Tibial nerve (tissue), 4 donors: ENCODE measurements around the gene DISP2. TPM values are rescaled to one million over a fixed set of nuclear protein-coding genes. Genes with fewer than 3 reads are reported as not detected.

Source experiments
- DNase-seq, 2 donors: peaks; one replicate each; pipeline ENCODE4 v3.0.0-alpha.2; 2019; ENCODE audit warnings: low spot score in 2 of 2
- H3K27ac ChIP-seq, 4 donors: fragments of 200-600 bp; sonication (generic) in 3 of 4; one replicate each; pipeline ENCODE4 v1.5.1; 2017 to 2019; ENCODE audit warnings: mild to moderate bottlenecking in 1 of 4
- H3K27me3 ChIP-seq, 2 donors: fragments of 200-600 bp; sonication (generic) in 1 of 2; one replicate each; pipeline versions ENCODE4 v1.5.1 to v1.6.0; 2017 to 2019
- H3K36me3 ChIP-seq, 3 donors: fragments of 200-600 bp; sonication (generic); one replicate each; pipeline ENCODE4 v1.5.1; 2018 to 2019
- H3K4me1 ChIP-seq, 4 donors: fragments of 200-600 bp; sonication (generic) in 3 of 4; one replicate each; pipeline ENCODE4 v1.5.1; 2017 to 2019
- H3K4me3 ChIP-seq, 4 donors: fragments of 200-600 bp; sonication (generic) in 3 of 4; one replicate each; pipeline ENCODE4 v1.5.1; 2017 to 2019; ENCODE audit warnings: mild to moderate bottlenecking in 1 of 4, moderate library complexity in 1 of 4
- H3K9me3 ChIP-seq, 4 donors: fragments of 200-600 bp; sonication (generic) in 3 of 4; one replicate each; pipeline ENCODE4 v1.5.1; 2017 to 2019
- EP300 ChIP-seq, 2 donors: sonication (generic); formaldehyde crosslinking; IDR thresholded peaks; one replicate each; pipeline ENCODE4 v1.6.1; 2017; ENCODE audit warnings: antibody characterized with exemption in 2 of 2, mild to moderate bottlenecking in 1 of 2
- POLR2A ChIP-seq, 2 donors: fragments of 450-650 bp; IDR thresholded peaks; one replicate each; pipeline ENCODE4 v1.6.1; 2017; ENCODE audit warnings: antibody characterized with exemption in 2 of 2, mild to moderate bottlenecking in 2 of 2, moderate library complexity in 2 of 2
- WGBS, 2 donors: methylation state at CpG; one replicate each; pipeline ENCODE4 v1.1.5; 2018; 5-methylcytosine and 5-hydroxymethylcytosine counted together
- total RNA-seq, 4 donors: library from RNA; depleted of rRNA; stranded (reverse); fragments of >200 nt; gene quantifications; one replicate each; pipeline ENCODE4 v1.1.0, GENCODE V29; 2016
- TF ChIP-seq, protein P1 (sequence below), 5 experiments: fragments of 200-600 bp in 3 of 5; fragments of 450-650 bp in 2 of 5; sonication (generic) in 3 of 5; IDR thresholded peaks; one replicate each; pipeline ENCODE4 v1.5.1; 2016 to 2019; ENCODE audit warnings: antibody characterized with exemption in 5 of 5, mild to moderate bottlenecking in 3 of 5, moderate library complexity in 2 of 5

DISP2 gene
- total RNA-seq, 4 donors from 2014 or later, result under 0.01 to 0.22 (median 0.10) TPM

DNA sequence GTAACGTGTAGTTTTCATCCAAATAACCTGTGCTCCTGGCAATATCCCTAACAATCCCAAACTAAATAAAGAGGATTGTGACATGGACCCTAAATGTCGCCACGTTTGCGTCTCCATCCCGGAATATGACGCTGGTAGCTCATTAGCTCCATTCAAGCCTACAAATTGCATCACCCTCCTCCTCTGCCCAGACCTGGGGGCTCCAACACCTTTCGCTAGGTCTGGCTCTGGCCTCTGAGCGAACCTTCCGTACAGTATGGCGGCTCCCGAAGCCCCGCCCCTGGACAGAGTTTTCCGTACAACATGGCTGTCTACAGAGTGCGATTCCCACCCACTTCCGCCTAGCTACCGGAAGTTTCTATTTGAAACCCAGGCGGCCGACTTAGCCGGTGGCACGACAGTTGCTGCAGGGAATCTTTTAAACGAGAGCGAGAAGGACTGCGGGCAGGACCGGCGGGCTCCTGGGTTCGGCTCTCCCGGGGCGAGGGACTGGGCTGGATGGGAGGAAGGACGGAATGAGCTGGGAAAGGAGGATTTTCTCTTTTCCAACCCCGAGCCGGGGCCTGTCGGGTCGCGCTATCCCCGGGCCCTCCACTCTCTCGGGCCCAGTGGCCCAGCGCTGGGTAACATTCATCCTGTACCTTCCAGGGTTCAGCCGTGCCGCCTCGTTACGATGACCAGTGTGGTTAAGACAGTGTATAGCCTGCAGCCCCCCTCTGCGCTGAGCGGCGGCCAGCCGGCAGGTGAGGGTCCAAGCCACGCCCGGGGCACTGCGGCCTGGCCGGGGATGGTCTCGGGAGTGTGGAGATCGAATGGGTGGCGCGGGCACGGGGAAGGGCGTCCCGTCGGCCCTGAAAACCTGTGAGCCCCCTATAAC, 24.8 kb downstream of the DISP2 start, which contains the start of gene KNSTRN:
Gene KNSTRN (plus strand): TSS at position 142 of the 877 bp plus-strand sequence. CDS start 115 bp downstream, at position 257.
- Histone ChIP-seq H3K9me3 (no peaks in the 10 kb centered on the region), H3K27me3 (no peaks in the 10 kb centered on the region), H3K27ac (peak within 1 kb of the TSS in 2 of 4 donors; percentile 58 to 60), H3K36me3 (peaks cover 0 to 21% (median 0%) of the 10 kb centered on the region in 3 donors), H3K4me1 (peaks cover 0 to 34% (median 5%) of the 10 kb centered on the region in 4 donors), H3K4me3 (peak within 1 kb of the TSS; percentile 62 to 89 (median 86))
- peak; percentile 79 to 88 for DNase-seq
- 5% methylated on average over 47 to 51 of the region's 57 CpGs for WGBS, 2 donors
- TF ChIP-seq EP300 (IDR thresholded peaks at IDR 0.05) (peak in 1 of 2 donors; percentile 42), POLR2A (IDR thresholded peaks at IDR 0.05) (peak in 1 of 2 donors; percentile 13)
- TF ChIP-seq, protein P1, sequence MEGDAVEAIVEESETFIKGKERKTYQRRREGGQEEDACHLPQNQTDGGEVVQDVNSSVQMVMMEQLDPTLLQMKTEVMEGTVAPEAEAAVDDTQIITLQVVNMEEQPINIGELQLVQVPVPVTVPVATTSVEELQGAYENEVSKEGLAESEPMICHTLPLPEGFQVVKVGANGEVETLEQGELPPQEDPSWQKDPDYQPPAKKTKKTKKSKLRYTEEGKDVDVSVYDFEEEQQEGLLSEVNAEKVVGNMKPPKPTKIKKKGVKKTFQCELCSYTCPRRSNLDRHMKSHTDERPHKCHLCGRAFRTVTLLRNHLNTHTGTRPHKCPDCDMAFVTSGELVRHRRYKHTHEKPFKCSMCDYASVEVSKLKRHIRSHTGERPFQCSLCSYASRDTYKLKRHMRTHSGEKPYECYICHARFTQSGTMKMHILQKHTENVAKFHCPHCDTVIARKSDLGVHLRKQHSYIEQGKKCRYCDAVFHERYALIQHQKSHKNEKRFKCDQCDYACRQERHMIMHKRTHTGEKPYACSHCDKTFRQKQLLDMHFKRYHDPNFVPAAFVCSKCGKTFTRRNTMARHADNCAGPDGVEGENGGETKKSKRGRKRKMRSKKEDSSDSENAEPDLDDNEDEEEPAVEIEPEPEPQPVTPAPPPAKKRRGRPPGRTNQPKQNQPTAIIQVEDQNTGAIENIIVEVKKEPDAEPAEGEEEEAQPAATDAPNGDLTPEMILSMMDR (IDR thresholded peaks at IDR 0.05), result no peak

DNA sequence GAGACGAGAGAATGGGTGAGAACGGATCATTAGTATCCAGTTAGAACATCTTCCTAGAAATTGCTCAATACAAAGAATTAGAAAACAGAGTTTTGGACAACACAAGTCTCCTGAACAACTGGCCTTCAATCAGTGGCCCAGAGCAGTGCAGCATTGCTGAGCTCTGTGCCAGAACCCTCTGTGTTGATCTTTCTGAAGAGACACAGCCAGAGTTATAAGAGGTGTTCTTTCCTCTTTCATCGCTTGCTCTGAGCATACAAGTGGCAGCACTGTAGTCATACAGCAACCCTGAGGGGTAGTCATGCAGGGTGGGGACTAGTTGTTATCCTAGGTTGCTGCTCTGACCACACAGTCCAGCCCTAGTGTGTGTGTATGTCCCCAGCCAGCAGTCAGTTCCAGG, 28.5 kb downstream of the DISP2 start:
- peaks cover 0 to 18% (median 2%) of the 10 kb centered on the region in 4 donors for H3K4me1 ChIP-seq
- H3K36me3 ChIP-seq, result peaks cover 0 to 56% (median 0%) of the 10 kb centered on the region in 3 donors
- DNase-seq, result no peak
- no peaks in the 10 kb centered on the region for H3K9me3 ChIP-seq
- H3K27ac ChIP-seq, result no peak overlapping the region
- H3K4me3 ChIP-seq, result no peak overlapping the region
- TF ChIP-seq, protein P1 (IDR thresholded peaks at IDR 0.05), result no peak
- TF ChIP-seq EP300 (IDR thresholded peaks at IDR 0.05), result no peak
- no peak for TF ChIP-seq POLR2A (IDR thresholded peaks at IDR 0.05)
- H3K27me3 ChIP-seq, result no peaks in the 10 kb centered on the region
- 93 to 99% methylated on average over 3 of the region's 3 CpGs for WGBS, 2 donors

DNA sequence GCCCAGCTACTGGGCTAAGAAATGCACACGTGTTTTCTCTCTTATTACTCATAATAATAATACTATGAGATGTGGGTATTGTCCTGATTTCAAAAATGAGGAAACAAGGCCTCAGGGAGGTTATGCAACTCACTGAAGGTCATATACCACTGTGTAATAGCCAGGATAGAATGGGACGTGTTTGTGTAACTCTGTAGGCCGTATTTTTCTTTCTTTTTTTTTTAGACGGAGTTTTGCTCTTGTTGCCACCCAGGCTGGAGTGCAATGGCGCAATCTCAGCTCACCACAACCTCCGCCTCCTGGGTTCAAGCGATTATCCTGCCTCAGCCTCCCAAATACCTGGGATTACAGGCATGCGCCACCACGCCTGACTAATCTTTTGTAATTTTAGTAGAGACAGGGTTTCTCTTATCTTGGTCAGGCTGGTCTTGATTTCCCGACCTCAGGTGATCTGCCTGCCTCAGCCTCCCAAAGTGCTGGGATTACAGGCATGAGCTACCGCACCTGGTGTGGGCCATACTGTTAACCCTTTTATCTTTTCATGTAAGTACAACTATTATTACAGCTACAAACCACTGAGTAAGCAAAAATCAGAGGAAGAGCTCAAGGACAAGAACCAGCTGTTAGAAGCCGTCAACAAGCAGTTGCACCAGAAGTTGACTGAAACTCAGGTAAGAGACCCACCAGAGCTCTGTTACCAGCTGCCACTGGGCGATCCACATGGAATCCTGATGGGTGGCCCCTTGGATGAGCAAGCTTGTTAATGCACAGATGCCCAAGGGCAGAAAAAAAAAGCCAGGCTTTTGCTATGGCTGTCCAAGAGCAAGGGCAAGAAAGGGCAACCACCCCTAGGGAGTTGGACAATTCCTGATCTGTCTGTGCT, 31.2 kb downstream of the DISP2 start:
- H3K27me3 ChIP-seq, result no peaks in the 10 kb centered on the region
- DNase-seq, result no peak
- peak overlapping the region in 1 of 4 donors; percentile 26 for H3K27ac ChIP-seq
- H3K36me3 ChIP-seq, result peaks cover 0 to 83% (median 0%) of the 10 kb centered on the region in 3 donors
- WGBS, 2 donors, result 85 to 89% methylated on average over 13 of the region's 13 CpGs
- no peaks in the 10 kb centered on the region for H3K4me1 ChIP-seq
- no peaks in the 10 kb centered on the region for H3K9me3 ChIP-seq
- H3K4me3 ChIP-seq, result no peak overlapping the region
- TF ChIP-seq, protein P1 (IDR thresholded peaks at IDR 0.05), result no peak
- peak in 1 of 2 donors; percentile 62 for TF ChIP-seq EP300 (IDR thresholded peaks at IDR 0.05)

DNA sequence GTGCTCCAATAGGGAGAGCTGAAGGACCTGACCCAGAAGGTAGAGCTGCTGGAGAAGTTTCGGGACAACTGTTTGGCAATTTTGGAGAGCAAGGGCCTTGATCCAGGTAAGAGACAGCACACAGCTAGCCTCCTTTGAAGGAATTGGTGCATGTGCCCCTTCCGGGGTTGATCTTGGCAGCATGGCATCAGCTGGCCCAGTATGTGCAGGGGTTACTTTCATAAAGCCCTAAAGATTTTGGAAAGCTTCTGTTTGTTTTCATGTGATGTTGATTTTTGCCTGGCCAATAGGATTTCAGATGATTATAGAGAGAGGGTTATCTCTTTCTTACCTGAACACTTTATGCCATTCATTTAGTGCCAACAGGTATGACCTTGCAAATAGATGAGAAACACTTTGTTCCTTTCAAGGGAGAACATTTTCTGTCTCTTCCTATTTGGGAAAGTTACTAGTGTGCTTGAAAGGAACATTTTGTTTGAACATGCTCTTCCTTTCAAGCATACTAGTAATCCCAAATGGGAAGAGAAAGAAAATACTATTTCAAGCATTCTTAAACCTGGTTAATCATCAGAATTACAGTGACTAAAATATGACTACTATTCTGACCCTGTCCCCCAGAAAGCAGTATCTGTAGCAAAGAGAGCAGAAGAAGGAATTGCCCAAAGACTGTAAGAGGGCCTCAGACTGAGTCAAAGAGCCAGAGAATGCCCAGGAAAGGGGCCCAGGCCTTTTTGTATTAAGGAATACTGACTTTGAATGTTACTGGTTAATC, 32.0 kb downstream of the DISP2 start:
- TF ChIP-seq POLR2A (IDR thresholded peaks at IDR 0.05), result no peak
- no peak for TF ChIP-seq EP300 (IDR thresholded peaks at IDR 0.05)
- TF ChIP-seq, protein P1 (IDR thresholded peaks at IDR 0.05), result no peak
- no peak overlapping the region for H3K4me3 ChIP-seq
- WGBS, 2 donors, result 87 to 91% methylated on average over 2 of the region's 2 CpGs
- H3K9me3 ChIP-seq, result no peaks in the 10 kb centered on the region
- H3K4me1 ChIP-seq, result no peaks in the 10 kb centered on the region
- H3K27ac ChIP-seq, result no peak overlapping the region
- H3K27me3 ChIP-seq, result no peaks in the 10 kb centered on the region
- peaks cover 0 to 88% (median 0%) of the 10 kb centered on the region in 3 donors for H3K36me3 ChIP-seq
- no peak for DNase-seq
